IMR-90 (cell line): ENCODE measurements around the gene DCST2. TPM values are rescaled to one million over a fixed set of nuclear protein-coding genes. Genes with fewer than 3 reads are reported as not detected.

ENCODE experiments used
- ATAC-seq: fragments of 200-7000 bp; cut with Tn5 transposase; 2 replicates; pipeline ENCODE4 v1.9.1; 2020; ENCODE audit warnings: low read depth, mild to moderate bottlenecking, moderate library complexity
- BruUV-seq: library from RNA; stranded (reverse); fragments of 400-500 nt; replicated peaks from 2 replicates; lab custom pipeline; 2021; lab: Mats Ljungman, UMichigan
- CTCF ChIA-PET: fragments of 300-600 bp; formaldehyde crosslinking; extraction: SDS; loops from one replicate; lab custom pipeline; 2021; ENCODE audit warnings: antibody characterized with exemption; lab: Yijun Ruan, JAX
- POLR2A ChIA-PET: fragments of 300-600 bp; sonication (Branson Sonifier 250); formaldehyde crosslinking; loops from one replicate; lab custom pipeline; 2022; ENCODE audit warnings: antibody characterized with exemption; ENCODE audit not compliant: unreplicated experiment; lab: Charles Lee
- DNase-seq: peaks from one replicate; pipeline ENCODE4 v3.0.0; 2013
- H2AFZ ChIP-seq: replicated peaks from 2 replicates; pipeline ENCODE3; 2013; ENCODE audit warnings: low read length, mild to moderate bottlenecking; ENCODE audit not compliant: poor library complexity
- H2AK5ac ChIP-seq: 2 replicates; pipeline ENCODE4 v1.6.1; 2013; ENCODE audit warnings: low read depth, low read length, inconsistent platforms
- H2AK9ac ChIP-seq: replicated peaks from 2 replicates; pipeline ENCODE3; 2013; ENCODE audit warnings: mild to moderate bottlenecking, low read depth, low read length, moderate library complexity; ENCODE audit not compliant: poor library complexity
- H2BK120ac ChIP-seq: 2 replicates; pipeline ENCODE4 v1.6.1; 2013; ENCODE audit warnings: low read depth, low read length, inconsistent platforms
- H2BK15ac ChIP-seq: 3 replicates; pipeline ENCODE4 v1.6.1; 2013; ENCODE audit warnings: low read depth, low read length, inconsistent platforms
- H2BK20ac ChIP-seq: 2 replicates; pipeline ENCODE4 v1.6.1; 2013; ENCODE audit warnings: low read depth, mild to moderate bottlenecking, inconsistent platforms, low read length, moderate library complexity
- H2BK5ac ChIP-seq: 2 replicates; pipeline ENCODE4 v1.6.1; 2013; ENCODE audit warnings: mild to moderate bottlenecking, low read depth, low read length, inconsistent platforms; ENCODE audit not compliant: poor library complexity, severe bottlenecking
- H3K14ac ChIP-seq: replicated peaks from 2 replicates; pipeline ENCODE4 v1.6.1; 2013; ENCODE audit warnings: low read depth, low read length, inconsistent platforms
- H3K18ac ChIP-seq: 2 replicates; pipeline ENCODE4 v1.6.1; 2013; ENCODE audit warnings: low read depth, low read length, control low read depth
- H3K23ac ChIP-seq: 2 replicates; pipeline ENCODE4 v1.6.1; 2013; ENCODE audit warnings: low read depth, low read length, inconsistent platforms
- H3K27ac ChIP-seq: 2 replicates; pipeline ENCODE4 v1.5.1; 2013; ENCODE audit warnings: mild to moderate bottlenecking, control low read depth, low read length; ENCODE audit not compliant: insufficient read depth
- H3K27me3 ChIP-seq: 2 replicates; pipeline ENCODE4 v1.6.1; 2013; ENCODE audit warnings: low read length; ENCODE audit not compliant: control insufficient read depth, insufficient read depth
- H3K36me3 ChIP-seq: 2 replicates; pipeline ENCODE4 v1.6.1; 2013; ENCODE audit warnings: low read length, mixed read lengths; ENCODE audit not compliant: control insufficient read depth, insufficient read depth
- H3K4ac ChIP-seq: 2 replicates; pipeline ENCODE4 v1.6.1; 2013; ENCODE audit warnings: low read depth, low read length, inconsistent platforms
- H3K4me1 ChIP-seq: 2 replicates; pipeline ENCODE4 v1.6.1; 2013; ENCODE audit warnings: low read length, mixed read lengths; ENCODE audit not compliant: control insufficient read depth, insufficient read depth
- H3K4me2 ChIP-seq: 2 replicates; pipeline ENCODE4 v1.6.1; 2013; ENCODE audit warnings: low read depth, mild to moderate bottlenecking, control low read depth, low read length, moderate library complexity
- H3K4me3 ChIP-seq: 2 replicates; pipeline ENCODE4 v1.5.1; 2013; ENCODE audit warnings: low read depth, mild to moderate bottlenecking, control low read depth, low read length, moderate library complexity; ENCODE audit not compliant: insufficient read depth
- H3K56ac ChIP-seq: 2 replicates; pipeline ENCODE4 v1.6.1; 2013; ENCODE audit warnings: low read length, inconsistent platforms; ENCODE audit not compliant: insufficient read depth; ENCODE audit errors: extremely low read depth
- H3K79me1 ChIP-seq, 2 experiments: 2 replicates each; pipeline ENCODE4 v1.6.1; 2013; ENCODE audit warnings: low read length in 2 of 2, inconsistent platforms in 1 of 2, low read depth in 1 of 2
- H3K9ac ChIP-seq: 2 replicates; pipeline ENCODE4 v1.6.1; 2013; ENCODE audit warnings: low read depth, low read length, control low read depth
- H3K9me1 ChIP-seq: 2 replicates; pipeline ENCODE4 v1.6.1; 2013; ENCODE audit warnings: low read length, inconsistent platforms; ENCODE audit not compliant: insufficient read depth
- H3K9me3 ChIP-seq: 2 replicates; pipeline ENCODE4 v1.6.1; 2013; ENCODE audit warnings: low read length; ENCODE audit not compliant: control insufficient read depth, insufficient read depth
- H4K20me1 ChIP-seq: 2 replicates; pipeline ENCODE4 v1.6.1; 2013; ENCODE audit warnings: low read length, inconsistent platforms; ENCODE audit not compliant: insufficient read depth
- H4K5ac ChIP-seq: 2 replicates; pipeline ENCODE4 v1.6.1; 2013; ENCODE audit warnings: mild to moderate bottlenecking, low read depth, low read length, control low read depth
- H4K8ac ChIP-seq, 2 experiments: 2 replicates each; pipeline ENCODE4 v1.6.1; 2013; ENCODE audit warnings: low read depth in 2 of 2, low read length in 2 of 2, control low read depth in 1 of 2, inconsistent platforms in 1 of 2
- H4K91ac ChIP-seq: 2 replicates; pipeline ENCODE4 v1.6.1; 2013; ENCODE audit warnings: low read depth, low read length, inconsistent platforms; ENCODE audit not compliant: insufficient read depth
- ELK1 ChIP-seq: fragments of 150-350 bp; IDR thresholded peaks from 2 replicates; pipeline ENCODE4 v1.6.1; 2016; ENCODE audit warnings: low read depth, mild to moderate bottlenecking, low read length, moderate library complexity, borderline replicate concordance
- WGBS, 2 experiments: methylation state at CpG; one replicate each; pipeline versions ENCODE4 v1.1.5 to v1.1.7; 2013; ENCODE audit warnings: missing lambda C conversion rate in 2 of 2; ENCODE audit not compliant: insufficient read length in 1 of 2; ENCODE audit errors: extremely low coverage in 2 of 2; 5-methylcytosine and 5-hydroxymethylcytosine counted together
- dilution Hi-C: fragments of 300-500 bp; cut with HindIII; formaldehyde crosslinking; loops from one replicate; pipeline ENCODE4 v1.14.3; 2018; ENCODE audit warnings: low sequenced_read_pairs; ENCODE audit not compliant: unreplicated experiment
- in situ Hi-C: fragments of 300-500 bp; cut with MboI; formaldehyde crosslinking; loops from 3 replicates; pipeline ENCODE4 v1.14.3; 2019; ENCODE audit warnings: low sequenced_read_pairs, inconsistent platforms, mixed read lengths
- intact Hi-C: fragments of 100-400 bp; cut with micrococcal nuclease; formaldehyde crosslinking; loops from 2 replicates; pipeline ENCODE4 v1.10.0; 2022
- polyA plus RNA-seq, 3 experiments: library from polyadenylated mRNA; depleted of rRNA; stranded (reverse); fragments of >200 nt; gene quantifications; 2 replicates each; pipeline ENCODE4 v1.2.3, GENCODE V29; 2012; ENCODE audit warnings: low replicate concordance in 1 of 3
- total RNA-seq: library from RNA; depleted of rRNA; stranded (reverse); fragments of >200 nt; gene quantifications from 2 replicates; pipeline ENCODE4 v1.2.3, GENCODE V29; 2012

DCST2 gene
- total and polyA plus RNA-seq, 2 of the 4 experiments (the other 2 are of a cell fraction) = 0.14 TPM; not detected in 1

DNA sequence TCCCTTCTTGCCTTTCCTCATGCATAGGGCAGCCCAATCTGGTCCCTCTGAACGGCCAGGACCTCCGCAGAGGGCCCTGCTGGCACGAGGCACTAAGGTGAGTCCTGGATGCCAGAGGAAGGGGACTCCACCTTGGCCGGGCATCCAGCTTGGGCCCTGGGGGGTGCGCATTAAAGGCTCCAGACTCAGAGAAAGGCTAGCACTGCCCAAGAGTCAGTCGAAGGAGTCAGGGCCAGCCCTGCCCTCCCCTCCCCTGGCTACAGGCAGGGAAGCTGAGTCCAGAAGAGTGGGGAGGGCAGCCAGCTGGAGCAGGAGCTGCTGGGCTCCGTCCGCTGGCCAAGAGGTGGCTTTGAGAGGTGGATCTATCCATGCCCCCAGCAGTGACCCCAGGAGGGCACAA, 27.2 kb upstream of the DCST2 start:
- in situ Hi-C loops = no loop called here
- Histone ChIP-seq H4K5ac (no peak overlapping the region), H3K4me3 (no peak overlapping the region), H3K56ac (no peak overlapping the region), H3K4me1 (peaks cover 4% of the 10 kb centered on the region; the same call in 1 of the 2 replicates), H2AFZ (no peak overlapping the region), H2BK15ac (no peak overlapping the region), H2AK9ac (no peak overlapping the region), H2BK120ac (no peak overlapping the region), H3K27me3 (no peaks in the 10 kb centered on the region), H3K79me1 (peaks cover 10 to 13% of the 10 kb centered on the region in 2 experiments), H4K8ac (no peak overlapping the region), H3K23ac (no peak overlapping the region), H3K9me1 (no peaks in the 10 kb centered on the region), H4K20me1 (peaks cover 13% of the 10 kb centered on the region), H3K9ac (no peak overlapping the region), H3K18ac (no peak overlapping the region), H2BK5ac (no peak overlapping the region), H3K27ac (no peak overlapping the region), H3K4ac (no peak overlapping the region), H3K36me3 (peaks cover 13% of the 10 kb centered on the region), H3K9me3 (no peaks in the 10 kb centered on the region), H3K14ac (no peak overlapping the region), H3K4me2 (no peak overlapping the region), H4K91ac (no peak overlapping the region), H2AK5ac (no peak overlapping the region), H2BK20ac (no peak overlapping the region)
- intact Hi-C loops = loop anchor here (2.0 to 5.0 kb wide), 2 partner anchors 103 to 502 kb away; partner anchors contain the start of genes PBXIP1 and UBE2Q1
- ATAC-seq = no peak
- WGBS, 2 experiments = 80% methylated on average over 1 of the region's 8 CpGs; no CpG with 5 or more reads in 1 of the 2 experiments
- no peak for TF ChIP-seq ELK1
- dilution Hi-C loops = no loop called here
- BruUV-seq = no TSS peak
- CTCF ChIA-PET = interaction anchor here (1.5 kb wide), 1 partner anchor 16 kb away, joined by 12 read pairs; no protein-coding TSS in a partner anchor
- no peak for DNase-seq
- POLR2A ChIA-PET = no interaction called here
